DOHH2 (cell line): ENCODE measurements around the gene PTEN.

Experiments
- H3F3A ChIP-seq: fragments of 200-600 bp; sonication (generic), shearing (Covaris generic); 2 replicates; pipeline ENCODE4 v1.6.0; 2016; ENCODE audit warnings: antibody characterized with exemption, mild to moderate bottlenecking; ENCODE audit not compliant: control insufficient read depth, insufficient read depth
- H3K27ac ChIP-seq: fragments of 200-600 bp; sonication (generic); 2 replicates; pipeline ENCODE4 v1.5.1; 2014; ENCODE audit warnings: low read depth, mild to moderate bottlenecking, low read length, moderate library complexity
- H3K27me3 ChIP-seq: fragments of 200-600 bp; sonication (generic); 2 replicates; pipeline ENCODE4 v1.6.1; 2014; ENCODE audit warnings: mild to moderate bottlenecking, low read length, mixed read lengths; ENCODE audit not compliant: control insufficient read depth
- H3K36me3 ChIP-seq: fragments of 200-600 bp; sonication (generic); 2 replicates; pipeline ENCODE4 v1.6.1; 2014; ENCODE audit warnings: mild to moderate bottlenecking, low read length, moderate library complexity, mixed read lengths; ENCODE audit not compliant: control insufficient read depth
- H3K4me1 ChIP-seq: fragments of 200-600 bp; sonication (generic); 2 replicates; pipeline ENCODE4 v1.6.1; 2014; ENCODE audit warnings: mild to moderate bottlenecking, low read length, mixed read lengths; ENCODE audit not compliant: control insufficient read depth
- H3K4me2 ChIP-seq: fragments of 200-600 bp; sonication (generic); 2 replicates; pipeline ENCODE4 v1.6.0; 2014; ENCODE audit warnings: mild to moderate bottlenecking, low read length, moderate library complexity
- H3K4me3 ChIP-seq: fragments of 200-600 bp; sonication (generic); 2 replicates; pipeline ENCODE4 v1.5.1; 2014; ENCODE audit warnings: mild to moderate bottlenecking, low read length, mixed read lengths
- H3K79me2 ChIP-seq: fragments of 200-600 bp; sonication (generic); 2 replicates; pipeline ENCODE4 v1.6.1; 2014; ENCODE audit warnings: mild to moderate bottlenecking, low read length, mixed read lengths; ENCODE audit not compliant: control insufficient read depth
- H3K9me2 ChIP-seq: fragments of 200-600 bp; sonication (generic); replicated peaks from 2 replicates; pipeline ENCODE4 v1.6.1; 2014; ENCODE audit warnings: mild to moderate bottlenecking, low read length, mixed read lengths; ENCODE audit not compliant: control insufficient read depth
- H3K9me3 ChIP-seq: fragments of 200-600 bp; sonication (generic); 2 replicates; pipeline ENCODE4 v1.6.1; 2014; ENCODE audit warnings: antibody characterized with exemption, low read length, mixed read lengths; ENCODE audit not compliant: control insufficient read depth, insufficient read depth
- H4K20me1 ChIP-seq: fragments of 200-600 bp; sonication (generic); 2 replicates; pipeline ENCODE4 v1.6.0; 2014; ENCODE audit warnings: low read depth, mild to moderate bottlenecking, antibody characterized with exemption, low read length, moderate library complexity; ENCODE audit not compliant: control insufficient read depth, insufficient read depth
- EZH2phosphoT487 ChIP-seq: fragments of 200-600 bp; sonication (generic); IDR thresholded peaks from 2 replicates; pipeline ENCODE4 v1.6.1; 2017; ENCODE audit warnings: borderline replicate concordance, mild to moderate bottlenecking, antibody characterized with exemption, low read length, moderate library complexity, mixed read lengths
- TF ChIP-seq, protein P1 (sequence below): fragments of 200-600 bp; sonication (generic); IDR thresholded peaks from one replicate; pipeline ENCODE4 v1.5.1; 2014; ENCODE audit warnings: antibody characterized with exemption, mild to moderate bottlenecking, low read depth, low read length; ENCODE audit not compliant: poor library complexity, severe bottlenecking

The PTEN gene

DNA sequence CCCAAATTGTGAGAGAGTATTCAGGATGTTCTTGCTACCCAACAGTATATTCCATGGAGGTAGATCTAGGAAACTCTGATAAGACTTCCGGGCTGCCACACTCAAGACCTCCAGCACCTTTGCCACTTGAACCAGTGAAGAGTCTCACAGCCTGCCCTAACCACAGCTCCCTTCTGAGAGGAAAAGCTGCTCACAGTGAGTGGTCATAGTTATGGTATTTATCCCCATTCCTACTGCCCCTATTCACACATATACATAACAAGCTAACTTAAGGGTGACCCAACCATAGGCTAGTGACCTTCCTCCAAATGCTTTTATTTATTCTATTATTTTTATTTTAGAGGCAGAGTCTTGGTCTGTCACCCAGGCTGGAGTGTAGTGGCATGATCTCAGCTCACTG is 156.3 kb downstream of the PTEN start:
- H3K27me3 ChIP-seq, result no peaks in the 10 kb centered on the region
- TF ChIP-seq, protein P1, sequence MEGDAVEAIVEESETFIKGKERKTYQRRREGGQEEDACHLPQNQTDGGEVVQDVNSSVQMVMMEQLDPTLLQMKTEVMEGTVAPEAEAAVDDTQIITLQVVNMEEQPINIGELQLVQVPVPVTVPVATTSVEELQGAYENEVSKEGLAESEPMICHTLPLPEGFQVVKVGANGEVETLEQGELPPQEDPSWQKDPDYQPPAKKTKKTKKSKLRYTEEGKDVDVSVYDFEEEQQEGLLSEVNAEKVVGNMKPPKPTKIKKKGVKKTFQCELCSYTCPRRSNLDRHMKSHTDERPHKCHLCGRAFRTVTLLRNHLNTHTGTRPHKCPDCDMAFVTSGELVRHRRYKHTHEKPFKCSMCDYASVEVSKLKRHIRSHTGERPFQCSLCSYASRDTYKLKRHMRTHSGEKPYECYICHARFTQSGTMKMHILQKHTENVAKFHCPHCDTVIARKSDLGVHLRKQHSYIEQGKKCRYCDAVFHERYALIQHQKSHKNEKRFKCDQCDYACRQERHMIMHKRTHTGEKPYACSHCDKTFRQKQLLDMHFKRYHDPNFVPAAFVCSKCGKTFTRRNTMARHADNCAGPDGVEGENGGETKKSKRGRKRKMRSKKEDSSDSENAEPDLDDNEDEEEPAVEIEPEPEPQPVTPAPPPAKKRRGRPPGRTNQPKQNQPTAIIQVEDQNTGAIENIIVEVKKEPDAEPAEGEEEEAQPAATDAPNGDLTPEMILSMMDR, result no peak
- no peak for TF ChIP-seq EZH2phosphoT487
- H3K36me3 ChIP-seq, result no peaks in the 10 kb centered on the region
- no peak overlapping the region for H3K27ac ChIP-seq
- H3K9me3 ChIP-seq, result no peaks in the 10 kb centered on the region
- peaks cover 4% of the 10 kb centered on the region for H3K4me1 ChIP-seq
- no peaks in the 10 kb centered on the region; the same call in 1 of the 2 replicates for H3K9me2 ChIP-seq
- no peaks in the 10 kb centered on the region for H3F3A ChIP-seq
- no peaks in the 10 kb centered on the region for H4K20me1 ChIP-seq
- H3K79me2 ChIP-seq, result no peaks in the 10 kb centered on the region
- no peak overlapping the region for H3K4me2 ChIP-seq
- H3K4me3 ChIP-seq, result no peak overlapping the region
